Ovary (tissue), 9 donors: ENCODE measurements around the gene EXD3. TPM values are rescaled to one million over a fixed set of nuclear protein-coding genes. Genes with fewer than 3 reads are reported as not detected.

Experiments used
- DNase-seq, 5 donors: peaks; one replicate each; pipeline ENCODE4 v3.0.0-alpha.2; 2019 to 2020
- H3K27ac ChIP-seq, 2 donors: fragments of 200-600 bp; one replicate each; pipeline versions ENCODE4 v1.5.1 to v1.8.0; 2019 to 2022
- H3K27me3 ChIP-seq: fragments of 200-600 bp; one replicate; pipeline ENCODE4 v1.8.0; 2022
- H3K36me3 ChIP-seq: fragments of 200-600 bp; sonication (generic); one replicate; pipeline ENCODE4 v1.5.1; 2019
- H3K4me1 ChIP-seq: one replicate; pipeline ENCODE4 v1.8.1; 2013; ENCODE audit warnings: mild to moderate bottlenecking, moderate library complexity; ENCODE audit not compliant: insufficient read depth
- H3K4me3 ChIP-seq: fragments of 200-600 bp; sonication (generic); one replicate; pipeline ENCODE4 v1.5.1; 2017
- H3K9me3 ChIP-seq, 2 donors: fragments of 200-600 bp in 1 of 2; sonication (generic) in 1 of 2; one replicate each; pipeline versions ENCODE4 v1.5.1 to v1.8.1; 2013 to 2019; ENCODE audit warnings: mild to moderate bottlenecking in 1 of 2, moderate library complexity in 1 of 2
- CTCF ChIP-seq, 3 donors: fragments of 450-650 bp in 2 of 3; fragments of 200-600 bp in 1 of 3; IDR thresholded peaks; one replicate each; pipeline versions ENCODE4 v1.5.1 to v1.8.0; 2016 to 2022; ENCODE audit warnings: antibody characterized with exemption in 3 of 3, mild to moderate bottlenecking in 1 of 3
- EP300 ChIP-seq: sonication (generic); formaldehyde crosslinking; IDR thresholded peaks from one replicate; pipeline ENCODE4 v1.6.1; 2017; ENCODE audit warnings: antibody characterized with exemption
- POLR2A ChIP-seq: fragments of 450-650 bp; IDR thresholded peaks from one replicate; pipeline ENCODE4 v1.6.1; 2017; ENCODE audit warnings: antibody characterized with exemption, mild to moderate bottlenecking, moderate library complexity
- WGBS, 3 donors: extraction: QIAGEN DNeasy Blood & Tissue Kit in 1 of 3; methylation state at CpG; one replicate each; pipeline versions ENCODE4 v1.1.5 to v1.1.7; 2013 to 2017; 5-methylcytosine and 5-hydroxymethylcytosine counted together
- intact Hi-C, 4 donors: fragments of 100-400 bp; cut with DNase I; formaldehyde crosslinking; loops; one replicate each; pipeline versions ENCODE4 v1.11.0 to v1.15.1; 2022 to 2023
- polyA plus RNA-seq, 2 donors: library from polyadenylated mRNA; stranded (reverse); fragments of 200-250 nt in 1 of 2; fragments of 350-450 nt in 1 of 2; fragmentation: Illumina TruSeq in 1 of 2; extraction: RNeasy Lipid Tissue Mini Kit (QIAGEN cat#74804) in 1 of 2; gene quantifications; one replicate each; pipeline ENCODE4 v1.2.3, GENCODE V29; 2013 to 2014
- total RNA-seq, 7 donors: library from RNA; depleted of rRNA in 2 of 7; stranded (reverse); fragments of >200 nt in 2 of 7; fragmentation: NEBNext Ultra II Directional in 3 of 7; extraction: Animal tissue kit (Norgen Biotek cat#: 25700) in 3 of 7; gene quantifications; one replicate each; pipeline versions ENCODE4 v1.1.0 to v1.2.4, GENCODE V29; 2016 to 2023
- donor health status: DM: no; HTN: no; CAD: no; lungs with moderate emphysema.
- donor health status: DM: no; HTN: no; CAD: no.
- donor health status: Bipolar disorder and iron deficiency.
- donor health status: DM: yes; HTN: yes; CAD: no.
- donor health status: DM: no; HTN: no; CAD: no.
- donor health status: DM: yes; HTN: yes; CAD: no.

EXD3 gene
- total and polyA plus RNA-seq, 9 donors, result 1.0 to 30.6 (median 23.4) TPM

- intact Hi-C loops, result no loop called here
- Histone ChIP-seq H3K27me3 (no peaks in the 10 kb centered on the region), H3K27ac (peak overlapping the region in 1 of 2 donors; percentile 38), H3K36me3 (no peaks in the 10 kb centered on the region), H3K4me1 (peaks cover 15% of the 10 kb centered on the region), H3K4me3 (no peak overlapping the region), H3K9me3 (no peaks in the 10 kb centered on the region)
- TF ChIP-seq POLR2A (no peak), EP300 (no peak), CTCF (IDR thresholded peaks at IDR 0.05) (no peak)
- 56 to 59% (median 57%) methylated on average over 12 of the region's 12 CpGs for WGBS, 3 donors
- peak in 3 of 5 donors; percentile 17 to 43 (median 21) for DNase-seq
Measured at GRCh38 chr9:137456061-137456863, 33.3 kb upstream of the EXD3 start.

GRCh38 chr9:137455359-137455991 lies 32.5 kb upstream of the EXD3 start:
- H3K9me3 ChIP-seq, result no peaks in the 10 kb centered on the region
- peaks cover 15% of the 10 kb centered on the region for H3K4me1 ChIP-seq
- 82 to 84% (median 83%) methylated on average over 18 of the region's 18 CpGs for WGBS, 3 donors
- peak in 4 of 5 donors; percentile 12 to 43 (median 30) for DNase-seq
- intact Hi-C loops, result no loop called here
- H3K27me3 ChIP-seq, result no peaks in the 10 kb centered on the region
- TF ChIP-seq POLR2A (no peak), CTCF (IDR thresholded peaks at IDR 0.05) (no peak), EP300 (no peak)
- no peak overlapping the region for H3K4me3 ChIP-seq
- no peak overlapping the region for H3K27ac ChIP-seq
- no peaks in the 10 kb centered on the region for H3K36me3 ChIP-seq

- peak; percentile 51 to 77 (median 64) for DNase-seq
- H3K4me3 ChIP-seq, result peak overlapping the region; percentile 28
- no peak overlapping the region for H3K27ac ChIP-seq
- H3K4me1 ChIP-seq, result peaks cover 15% of the 10 kb centered on the region
- H3K27me3 ChIP-seq, result no peaks in the 10 kb centered on the region
- intact Hi-C loops, result no loop called here
- H3K36me3 ChIP-seq, result no peaks in the 10 kb centered on the region
- 48 to 52% (median 51%) methylated on average over 25 to 30 of the region's 30 CpGs for WGBS, 3 donors
- TF ChIP-seq POLR2A (no peak), EP300 (no peak), CTCF (IDR thresholded peaks at IDR 0.05) (no peak)
- no peaks in the 10 kb centered on the region for H3K9me3 ChIP-seq
Measured at GRCh38 chr9:137454597-137455358, 31.8 kb upstream of the EXD3 start.

- Histone ChIP-seq H3K36me3 (no peaks in the 10 kb centered on the region), H3K27me3 (no peaks in the 10 kb centered on the region), H3K9me3 (no peaks in the 10 kb centered on the region), H3K4me3 (peak overlapping the region; percentile 28), H3K27ac (no peak overlapping the region), H3K4me1 (peaks cover 13% of the 10 kb centered on the region)
- intact Hi-C loops, result no loop called here
- DNase-seq, result peak; percentile 49 to 81 (median 72)
- TF ChIP-seq CTCF (IDR thresholded peaks at IDR 0.05) (no peak), EP300 (no peak)
- WGBS, 3 donors, result 21 to 27% (median 23%) methylated on average over 22 to 23 of the region's 24 CpGs
Measured at GRCh38 chr9:137454145-137454596, 31.2 kb upstream of the EXD3 start.
